GM13976 (cell line): ENCODE measurements around the gene ARF1.
"Not testable (repeated sequence)": the region's sequence is repeated elsewhere in the genome, so short reads cannot be mapped to it uniquely, and the experiment has no call there.

Experiments
- DNase-seq: peaks from one replicate; pipeline ENCODE4 v3.0.0; 2012; ENCODE audit warnings: low spot score
- CTCF ChIP-seq: IDR thresholded peaks from 2 replicates; pipeline ENCODE4 v1.5.1; 2012; ENCODE audit warnings: borderline replicate concordance, mild to moderate bottlenecking; ENCODE audit not compliant: insufficient read depth; ENCODE audit errors: extremely low read depth, missing control alignments, control extremely low read depth
- in situ Hi-C: fragments of 300-500 bp; cut with MboI; formaldehyde crosslinking; loops from one replicate; pipeline ENCODE4 v1.12.0; 2022; ENCODE audit warnings: low sequenced_read_pairs, mixed read lengths, inconsistent platforms; ENCODE audit not compliant: unreplicated experiment

The ARF1 gene

GRCh38 chr1:228108742-228109072 lies 26.2 kb downstream of the ARF1 start:
- in situ Hi-C loops: no loop called here
- no peak for TF ChIP-seq CTCF
- no peak for DNase-seq

- no peak for TF ChIP-seq CTCF
- DNase-seq: peak; percentile 98
- in situ Hi-C loops: no loop called here
Measured at GRCh38 chr1:228109073-228109961, 26.8 kb downstream of the ARF1 start, which contains the start of gene MRPL55. TSS of gene MRPL55 (minus strand) at chr1:228109299. CDS start at chr1:228108260, 1,039 bp downstream.

- DNase-seq: peak; percentile 20
- in situ Hi-C loops: no loop called here
- TF ChIP-seq CTCF: no peak
Measured at GRCh38 chr1:228109962-228110488, 27.5 kb downstream of the ARF1 start.

- no peak for DNase-seq
- in situ Hi-C loops: no loop called here
Measured at GRCh38 chr1:228110556-228110955, 28.0 kb downstream of the ARF1 start.

GRCh38 chr1:228111315-228111714 lies 28.8 kb downstream of the ARF1 start:
- DNase-seq, in situ Hi-C loops: not testable (repeated sequence)

More at GRCh38 chr1:228110556-228110955, 28.0 kb downstream of the ARF1 start:
- no peak for TF ChIP-seq CTCF

GRCh38 chr1:228112167-228112566 lies 29.7 kb downstream of the ARF1 start:
- in situ Hi-C loops: no loop called here
- no peak for TF ChIP-seq CTCF
- DNase-seq: no peak

- in situ Hi-C loops: no loop called here
- DNase-seq: no peak
- no peak for TF ChIP-seq CTCF
Measured at GRCh38 chr1:228112617-228113016, 30.1 kb downstream of the ARF1 start.
